Limb (tissue), 2 donors: ENCODE results near the gene FOXD4.
"Not testable (repeated sequence)": the region's sequence is repeated elsewhere in the genome, so short reads cannot be mapped to it uniquely, and the experiment has no call there.

Source experiments
- DNase-seq, 2 donors: peaks; one replicate each; pipeline ENCODE4 v3.0.0-alpha.2; 2016; ENCODE audit errors: extremely low spot score in 2 of 2

The FOXD4 gene

DNA sequence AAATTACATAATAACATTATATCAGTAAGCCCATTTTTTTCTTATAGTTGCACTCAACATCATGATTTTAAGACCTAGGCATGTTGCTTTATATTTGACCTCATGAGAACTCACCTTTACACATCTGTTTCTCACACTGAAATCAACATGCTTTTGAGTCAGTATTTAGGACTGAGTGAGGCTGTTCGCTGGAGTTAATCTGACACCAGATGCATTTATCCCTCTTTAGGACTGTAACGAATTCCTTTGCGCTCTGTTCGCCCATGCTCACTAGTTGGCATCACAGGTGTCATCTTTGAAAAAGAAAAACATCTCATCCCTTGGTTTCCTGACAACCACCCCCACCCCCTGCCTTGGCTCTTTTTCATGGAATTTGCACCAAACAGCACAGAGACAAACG lies 24.3 kb downstream of the FOXD4 start:
- DNase-seq, result not testable (repeated sequence)

DNA sequence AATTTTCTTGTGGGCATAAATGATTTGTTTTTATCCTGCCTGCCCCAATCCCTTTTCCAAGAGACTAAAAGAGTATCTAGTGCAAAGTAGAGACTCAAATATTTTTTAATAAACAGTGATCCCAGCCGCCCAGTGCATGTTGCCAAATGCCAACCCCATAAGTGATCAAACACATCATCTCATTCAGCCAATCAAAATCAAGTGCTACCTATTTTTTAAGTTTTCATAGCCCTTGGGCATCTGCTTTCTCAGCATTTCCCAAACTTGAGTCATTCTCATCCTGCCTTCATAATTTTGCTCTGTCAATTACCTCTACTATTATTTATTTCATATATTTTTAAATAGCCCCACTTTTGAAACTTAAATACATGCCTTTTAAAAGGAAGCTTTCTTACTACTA lies 27.4 kb downstream of the FOXD4 start:
- DNase-seq, result not testable (repeated sequence)

DNA sequence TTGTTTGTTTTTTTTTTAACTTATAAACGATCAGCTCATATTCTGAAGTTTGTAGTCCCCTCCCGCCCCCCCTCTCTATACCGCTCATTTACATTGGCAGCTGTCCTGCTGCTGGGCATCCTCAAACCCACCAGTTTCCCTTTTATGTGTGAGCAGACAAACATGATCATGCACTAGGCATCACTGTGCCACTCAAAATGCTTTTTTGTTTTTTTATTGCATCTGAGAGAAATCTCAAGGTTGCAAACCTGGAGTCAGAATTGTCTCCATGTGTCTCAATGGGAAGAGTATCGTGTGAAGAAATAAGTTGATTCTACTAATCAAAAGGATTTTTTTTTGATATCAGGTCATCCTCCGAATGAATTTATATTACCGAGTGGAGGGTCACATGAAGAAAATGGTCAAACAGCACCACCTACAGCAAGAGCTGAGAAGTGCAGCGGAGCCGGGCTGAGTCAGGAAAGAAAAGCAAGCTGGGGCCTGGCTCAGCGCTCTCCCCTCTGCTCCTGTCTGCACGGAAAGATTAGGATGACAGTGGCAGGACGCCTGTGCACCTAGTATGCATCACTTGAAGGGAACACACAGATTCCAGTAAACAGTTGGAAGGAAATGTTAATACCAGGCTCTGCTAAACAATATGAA lies 29.7 kb downstream of the FOXD4 start:
- not testable (repeated sequence) for DNase-seq

- not testable (repeated sequence) for DNase-seq
These were observed 30.4 kb downstream of the FOXD4 start for GRCh38 chr9:87860-88259.

GRCh38 chr9:87105-87504 lies 31.1 kb downstream of the FOXD4 start:
- not testable (repeated sequence) for DNase-seq

GRCh38 chr9:86697-87096 lies 31.5 kb downstream of the FOXD4 start:
- DNase-seq, result not testable (repeated sequence)

GRCh38 chr9:82932-83689 lies 35.1 kb downstream of the FOXD4 start:
- DNase-seq, result not testable (repeated sequence)

- not testable (repeated sequence) for DNase-seq
These were observed 39.9 kb downstream of the FOXD4 start for GRCh38 chr9:78333-78732.

DNA sequence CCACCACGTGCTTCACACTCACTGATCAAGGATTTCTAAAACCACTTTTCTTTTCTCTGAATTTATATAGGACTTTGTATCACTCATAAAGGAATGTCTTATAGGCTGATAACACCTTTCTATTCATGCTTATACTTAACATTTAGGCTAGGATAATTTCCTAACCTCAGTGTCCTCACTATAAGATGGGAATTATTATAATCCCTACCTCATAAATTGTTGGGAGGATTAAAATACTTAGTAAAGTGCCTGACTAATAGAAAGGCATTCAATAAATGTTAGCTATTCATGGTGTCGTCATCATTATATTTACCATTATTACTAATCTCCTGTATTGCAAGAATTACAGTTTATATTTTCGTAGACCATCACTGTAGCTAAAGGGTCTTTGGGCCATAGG lies 41.8 kb downstream of the FOXD4 start:
- not testable (repeated sequence) for DNase-seq

DNA sequence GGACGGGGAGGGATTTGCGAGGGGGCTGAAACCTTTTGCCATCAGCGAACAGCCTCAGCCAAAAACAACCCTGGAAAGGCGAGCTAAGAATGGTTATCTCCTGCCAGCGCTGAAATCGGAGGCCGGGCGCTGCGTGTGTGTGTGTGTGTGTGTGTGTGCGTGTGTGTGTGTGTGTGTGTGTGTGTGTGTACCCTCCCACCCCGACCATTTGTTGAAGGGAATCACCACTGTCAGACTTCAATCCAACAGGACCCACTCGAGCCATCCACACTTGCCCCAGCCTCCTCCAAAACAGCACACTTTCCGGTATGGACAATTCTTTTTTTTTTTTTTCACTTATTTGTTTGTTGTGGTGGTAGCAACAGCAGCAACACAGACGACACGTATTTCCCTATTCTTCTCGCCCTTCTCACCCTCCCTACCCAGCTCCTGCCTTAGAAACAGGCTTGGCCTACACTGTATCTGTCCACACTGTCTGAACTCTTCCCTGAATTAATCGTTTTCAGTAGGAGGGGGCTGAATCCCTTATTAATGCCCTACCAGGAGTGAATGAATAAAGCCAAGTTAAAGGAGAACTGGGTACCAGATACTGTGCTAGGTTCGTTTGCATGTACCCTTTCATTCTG lies 44.2 kb downstream of the FOXD4 start:
- not testable (repeated sequence) for DNase-seq

GRCh38 chr9:73076-73899 lies 44.9 kb downstream of the FOXD4 start:
- DNase-seq, result peak in 1 of 2 donors; percentile 65
